GM19328 (cell line): ENCODE results near the gene KANSL1L.
A peak's percentile ranks its signal among the peaks of the same experiment; 100 is the strongest.

ENCODE experiments used
- ATAC-seq: cut with Tn5 transposase; IDR thresholded peaks from one replicate; pipeline ENCODE4 v1.9.1; 2021; ENCODE audit warnings: mild to moderate bottlenecking, moderate library complexity; ENCODE audit not compliant: unreplicated experiment

KANSL1L gene

DNA sequence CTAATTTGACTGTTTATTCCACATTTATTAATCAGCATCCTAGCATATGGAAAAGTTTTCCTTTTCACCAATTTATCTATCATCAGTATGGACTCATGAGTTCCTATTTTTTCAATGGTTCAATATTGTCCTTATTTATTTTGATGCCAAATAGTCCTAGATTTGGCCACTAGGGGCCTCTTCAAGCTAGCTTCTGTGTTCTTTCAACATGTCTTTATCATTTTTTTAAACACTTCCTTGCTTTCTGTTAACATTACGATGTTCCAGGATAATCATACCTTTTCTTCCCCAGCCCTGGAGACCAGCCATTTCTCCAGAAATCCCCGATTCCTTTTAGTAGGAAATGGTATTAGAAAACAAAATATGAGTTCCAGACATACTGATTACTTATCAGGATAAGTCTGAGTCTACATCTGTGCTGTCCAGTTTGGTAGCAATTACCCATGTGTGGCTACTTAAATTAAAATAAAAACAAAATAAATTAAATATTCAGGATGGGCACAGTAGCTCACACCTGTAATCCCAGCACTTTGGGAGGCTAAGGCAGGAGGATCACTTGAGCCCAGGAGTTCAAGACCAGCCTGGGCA lies 98.2 kb downstream of the KANSL1L start:
- ATAC-seq, result peak; percentile 68

GRCh38 chr2:210072493-210072892 lies 98.7 kb downstream of the KANSL1L start:
- peak; percentile 5 for ATAC-seq

GRCh38 chr2:210063306-210063705 lies 107.9 kb downstream of the KANSL1L start:
- no peak for ATAC-seq

- ATAC-seq, result no peak
These were observed 115.4 kb downstream of the KANSL1L start for GRCh38 chr2:210055825-210056224.

DNA sequence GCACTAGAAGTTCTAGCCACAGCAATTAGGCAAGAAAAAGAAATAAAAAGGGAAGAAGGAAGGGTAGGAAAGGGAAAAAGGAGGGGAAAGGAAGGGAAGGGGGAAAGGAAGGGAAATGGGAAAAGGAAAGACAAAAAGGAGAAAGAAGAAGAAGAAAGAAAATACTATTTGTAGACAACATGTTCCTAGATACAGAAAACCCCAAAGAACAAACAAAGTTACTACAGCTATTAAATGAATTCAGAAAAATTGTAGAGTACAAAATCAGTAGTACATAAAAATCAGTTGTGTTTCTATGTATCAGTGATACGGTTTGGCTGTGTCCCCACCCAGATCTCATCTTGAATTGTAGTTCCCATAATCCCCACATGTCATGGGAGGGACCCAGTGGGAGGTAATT lies 116.5 kb downstream of the KANSL1L start:
- ATAC-seq, result no peak

DNA sequence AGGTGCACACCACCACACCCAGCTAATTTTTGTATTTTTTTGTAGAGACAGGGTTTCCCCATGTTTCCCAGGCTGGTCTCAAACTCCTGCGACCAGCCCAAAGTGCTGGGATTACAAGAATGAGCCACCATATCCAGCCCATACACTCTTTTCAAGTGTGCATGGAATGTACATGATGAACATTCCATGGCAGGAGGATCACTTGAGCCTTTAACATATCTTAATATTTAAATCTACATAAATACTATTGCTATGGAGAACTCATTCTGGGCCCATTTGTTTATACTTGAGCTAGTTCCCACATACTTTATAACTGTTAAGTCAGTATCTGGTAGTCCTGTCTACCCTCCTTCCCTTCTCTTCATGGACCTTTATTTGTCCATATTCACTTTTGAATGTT lies 120.3 kb downstream of the KANSL1L start:
- ATAC-seq, result no peak

DNA sequence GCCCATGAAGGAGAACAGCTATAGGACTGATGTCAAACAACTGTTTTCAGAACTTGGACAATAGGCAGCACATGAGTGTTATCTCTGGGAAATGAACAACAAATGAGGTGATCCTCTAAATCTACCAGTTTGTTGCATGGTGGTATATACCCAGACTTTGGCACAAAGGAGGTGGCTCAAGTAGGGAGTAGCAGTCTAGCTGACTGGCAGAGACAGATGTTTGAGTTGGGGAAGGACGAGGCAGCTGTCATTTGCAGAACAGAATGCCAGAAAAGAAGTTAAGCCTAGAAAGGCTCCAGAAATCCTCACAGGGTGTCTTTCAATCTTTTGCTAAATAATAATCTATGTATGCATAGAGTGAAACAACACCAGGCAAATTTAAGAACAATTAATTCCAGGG lies 121.4 kb downstream of the KANSL1L start:
- no peak for ATAC-seq

- no peak for ATAC-seq
These were observed 124.2 kb downstream of the KANSL1L start for GRCh38 chr2:210046851-210047500.

- no peak for ATAC-seq
These were observed 133.1 kb downstream of the KANSL1L start for GRCh38 chr2:210038078-210038477.

- ATAC-seq, result no peak
These were observed 135.5 kb downstream of the KANSL1L start for GRCh38 chr2:210035679-210036078.

DNA sequence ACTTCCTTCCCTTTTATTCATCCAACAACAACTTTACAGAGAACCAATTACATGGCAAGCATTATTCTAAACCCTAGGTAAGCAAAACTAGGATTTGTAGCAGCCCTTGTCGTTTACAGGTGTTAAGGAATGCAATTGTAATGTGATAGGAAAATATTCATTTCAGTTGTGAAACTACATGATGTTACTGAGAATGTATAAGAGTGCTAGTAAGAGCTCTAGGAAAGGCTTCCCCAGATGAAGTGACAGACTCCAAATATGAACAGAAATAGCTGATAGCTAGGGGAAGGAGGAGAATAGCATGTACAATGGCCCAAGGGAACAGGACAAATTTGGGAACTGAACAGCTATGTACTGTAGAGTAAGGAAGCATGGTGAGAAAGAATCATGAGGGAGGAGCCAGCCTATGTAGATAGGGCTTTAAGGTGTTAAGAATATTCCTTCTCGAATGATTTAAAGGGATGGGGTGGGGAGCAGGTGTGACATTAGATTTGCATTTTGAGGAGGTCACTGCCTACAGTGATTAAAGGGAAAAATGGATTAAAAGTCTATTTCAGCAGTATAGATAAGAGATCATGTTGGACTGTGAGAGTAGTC lies 137.0 kb downstream of the KANSL1L start:
- ATAC-seq, result no peak

GRCh38 chr2:210028178-210028577 lies 143.0 kb downstream of the KANSL1L start:
- no peak for ATAC-seq

GRCh38 chr2:210027608-210028007 lies 143.6 kb downstream of the KANSL1L start:
- ATAC-seq, result no peak

DNA sequence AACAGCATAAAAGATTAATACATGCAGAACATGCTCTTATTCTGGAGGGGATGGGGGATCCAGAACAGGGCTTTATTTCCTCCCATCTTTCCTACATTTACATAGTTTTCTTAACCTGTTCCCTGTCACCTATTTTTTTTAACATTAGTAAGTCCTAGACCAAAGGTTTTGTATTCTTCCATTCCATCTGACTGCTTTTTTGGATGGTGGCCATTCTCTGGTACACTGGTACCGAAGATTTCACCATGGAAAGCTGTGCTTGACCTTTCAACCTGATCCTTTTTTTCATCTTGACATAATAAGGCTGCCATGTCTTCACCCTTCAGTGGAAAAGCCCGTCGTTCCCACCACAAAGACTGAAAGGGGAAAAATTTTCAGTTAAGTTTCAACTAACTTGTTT lies 148.4 kb downstream of the KANSL1L start:
- no peak for ATAC-seq

DNA sequence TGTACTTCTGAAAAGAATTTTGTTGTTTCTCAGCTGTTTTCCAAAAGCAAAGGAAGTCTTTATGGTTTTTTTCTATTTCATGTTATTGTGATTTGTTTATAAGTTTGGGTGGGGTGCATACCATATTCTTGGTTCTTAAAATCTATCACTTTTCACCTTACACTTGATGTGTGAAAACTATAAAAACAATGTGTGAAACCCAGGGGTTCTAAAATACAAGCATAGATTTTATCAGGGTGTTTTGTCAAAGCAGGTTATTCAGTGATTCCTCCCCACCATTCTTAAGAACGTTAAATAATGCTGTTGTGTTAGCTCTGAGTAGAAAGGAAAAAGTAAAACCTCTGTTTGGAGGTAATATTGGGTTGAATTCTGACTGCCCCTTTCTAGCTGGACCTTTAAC lies 151.1 kb downstream of the KANSL1L start:
- ATAC-seq, result no peak

GRCh38 chr2:210009896-210010295 lies 161.3 kb downstream of the KANSL1L start:
- no peak for ATAC-seq

- no peak for ATAC-seq
These were observed 162.1 kb downstream of the KANSL1L start for GRCh38 chr2:210009126-210009525.

DNA sequence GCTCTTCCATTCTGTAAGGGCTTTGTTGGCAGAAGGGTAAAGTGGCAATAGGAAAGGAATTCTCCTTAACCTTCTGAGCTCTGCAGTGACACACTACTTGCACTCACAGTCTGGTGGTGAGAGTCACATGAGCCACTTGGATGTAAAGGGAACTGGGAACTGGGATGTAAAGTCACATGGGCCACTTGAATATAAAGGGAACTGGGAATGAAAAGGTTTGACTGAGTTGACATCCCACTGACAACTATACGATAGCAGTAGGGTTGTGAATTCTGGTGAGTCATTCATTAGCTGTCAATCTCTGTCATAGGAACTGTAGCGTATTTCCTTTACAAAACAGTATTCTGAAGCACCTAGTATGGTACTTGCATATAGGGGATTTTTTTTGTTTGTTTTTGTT lies 163.3 kb downstream of the KANSL1L start:
- no peak for ATAC-seq

GRCh38 chr2:210004881-210005280 lies 166.3 kb downstream of the KANSL1L start:
- ATAC-seq, result no peak

DNA sequence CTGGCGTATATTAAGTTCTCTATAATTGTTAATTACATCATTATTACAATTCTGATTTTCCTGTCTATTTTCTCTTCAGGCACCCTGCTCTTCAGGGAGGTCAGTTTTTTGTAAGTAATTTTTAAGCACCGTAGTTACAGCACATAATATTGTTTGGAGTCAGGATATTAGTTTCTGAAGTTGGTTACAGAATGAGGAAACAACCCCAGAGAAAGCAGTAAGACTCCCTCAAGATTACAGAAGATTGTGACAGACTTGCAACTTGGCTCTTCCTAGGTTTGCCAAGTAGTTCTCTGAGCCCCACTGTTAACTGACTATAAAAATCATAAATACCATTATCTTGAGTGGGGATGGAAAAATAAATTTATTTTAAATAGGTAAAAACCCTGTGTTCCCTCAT lies 167.8 kb downstream of the KANSL1L start:
- no peak for ATAC-seq

DNA sequence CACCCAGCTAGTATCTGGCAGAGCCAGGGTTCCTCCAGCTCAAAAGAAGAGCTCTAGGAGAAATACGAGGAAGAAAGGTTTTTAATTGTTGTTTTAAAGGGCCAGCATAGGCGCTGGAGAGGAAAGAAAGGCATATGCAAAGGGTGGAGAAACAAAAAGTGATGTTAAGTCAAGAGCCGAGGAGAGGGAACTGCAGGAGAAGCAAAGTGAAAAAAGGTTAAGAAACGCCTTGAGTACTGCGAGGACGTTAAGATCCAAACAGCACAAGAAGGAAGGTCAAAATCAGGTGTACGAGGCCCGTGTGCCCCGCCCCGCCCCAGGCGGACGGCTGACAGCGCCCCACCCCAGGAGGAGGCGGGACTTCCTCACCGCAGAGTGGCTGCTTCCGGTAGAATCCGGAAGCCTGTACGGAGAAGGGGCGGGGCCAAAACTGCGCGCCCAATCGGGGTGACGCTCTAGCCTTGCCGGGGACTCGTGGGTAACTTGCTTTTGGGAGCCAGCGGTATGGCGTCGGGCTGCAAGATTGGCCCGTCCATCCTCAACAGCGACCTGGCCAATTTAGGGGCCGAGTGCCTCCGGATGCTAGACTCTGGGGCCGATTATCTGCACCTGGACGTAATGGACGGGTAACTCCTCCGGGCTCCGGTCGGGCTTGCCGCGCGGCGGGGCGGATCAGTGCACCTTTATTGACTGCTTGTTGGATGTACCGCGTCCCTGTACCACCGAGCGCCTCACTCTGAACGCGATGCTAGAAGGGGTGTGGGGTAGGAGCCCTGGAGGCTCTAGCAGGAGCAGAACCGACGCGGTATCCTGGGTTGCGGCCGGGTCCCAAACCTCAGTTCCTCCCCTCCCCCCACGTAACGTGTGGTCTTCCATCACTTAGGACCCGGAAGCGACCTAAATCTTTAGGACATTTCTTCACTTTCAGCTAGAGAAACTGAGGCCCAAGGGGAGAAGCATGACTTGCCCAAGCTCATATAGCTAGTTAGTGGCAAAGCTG lies 168.8 kb downstream of the KANSL1L start, which contains the start of gene RPE:
Gene RPE (plus strand): TSS at position 481 of the 1,000 bp plus-strand sequence. CDS start 24 bp downstream, at position 505.
- peak; percentile 100 for ATAC-seq
